ENCODE results near the gene ANGEL1.

The ANGEL1 gene

DNA sequence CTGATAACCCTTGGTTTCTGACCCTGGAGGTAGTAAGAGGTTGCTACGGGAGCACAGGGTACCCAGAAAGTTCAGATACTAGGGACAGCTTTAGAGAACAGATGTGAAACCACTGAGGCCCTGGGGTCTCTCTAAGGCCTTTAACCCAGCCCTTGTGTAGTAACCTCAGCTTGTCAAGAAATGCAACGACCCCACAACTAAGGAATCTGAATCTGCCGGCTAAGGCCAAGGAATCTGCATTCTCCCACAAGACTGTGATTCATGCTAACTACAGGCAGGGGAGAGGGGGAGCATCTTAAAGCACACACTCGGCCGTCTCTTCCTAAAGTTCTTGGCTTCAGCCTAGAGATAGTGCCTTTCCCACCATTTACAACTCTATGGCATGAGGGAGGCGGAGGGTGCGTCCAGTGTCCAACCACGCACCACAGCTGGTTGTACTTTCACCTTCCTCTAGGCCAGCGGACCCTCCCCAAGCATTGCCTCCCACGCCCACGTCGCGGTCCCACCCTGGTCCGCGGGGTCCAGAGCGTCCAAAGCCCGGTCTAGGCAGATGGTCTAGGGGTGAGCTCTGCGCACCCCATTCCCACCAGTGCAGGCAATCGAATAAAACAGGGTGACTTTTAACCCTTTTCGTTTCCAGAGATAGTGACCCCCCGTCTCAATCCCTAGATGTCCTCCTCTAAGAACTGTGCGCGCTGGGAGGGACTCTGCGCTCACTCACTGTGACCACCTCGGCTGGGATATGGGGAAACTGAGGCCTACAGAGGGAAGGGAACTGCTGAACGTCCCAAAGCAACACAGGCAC lies 52.1 kb downstream of the ANGEL1 start:
- TF ChIP-seq ZFP3 (CRISPR knock-in tag; IDR thresholded peaks at IDR 0.05) (no peak), ZFP30 (CRISPR knock-in tag; IDR thresholded peaks at IDR 0.05) (no peak), ZNF70 (CRISPR knock-in tag; IDR thresholded peaks at IDR 0.05) (no peak)
- ATAC-seq = no peak

- TF ChIP-seq OSR1 (CRISPR knock-in tag; IDR thresholded peaks at IDR 0.05) (no peak), TCF4 (CRISPR knock-in tag; IDR thresholded peaks at IDR 0.05; ENCODE audit: borderline replicate concordance) (no peak), ZNF70 (CRISPR knock-in tag; IDR thresholded peaks at IDR 0.05) (no peak), ZC3H10 (CRISPR knock-in tag; IDR thresholded peaks at IDR 0.05) (no peak), ZFP30 (CRISPR knock-in tag; IDR thresholded peaks at IDR 0.05) (no peak), ZNF8 (CRISPR knock-in tag; IDR thresholded peaks at IDR 0.05) (no peak), CSDC2 (CRISPR knock-in tag; IDR thresholded peaks at IDR 0.05) (no peak), BACH2 (CRISPR knock-in tag; IDR thresholded peaks at IDR 0.05; ENCODE audit: borderline replicate concordance) (no peak), PPARA (CRISPR knock-in tag; IDR thresholded peaks at IDR 0.05; ENCODE audit: borderline replicate concordance) (no peak), ZFP3 (CRISPR knock-in tag; IDR thresholded peaks at IDR 0.05) (no peak), TOX (CRISPR knock-in tag; IDR thresholded peaks at IDR 0.05; ENCODE audit: borderline replicate concordance) (no peak), GLIS3 (CRISPR knock-in tag; IDR thresholded peaks at IDR 0.05) (no peak), ARNTL (CRISPR knock-in tag; IDR thresholded peaks at IDR 0.05; ENCODE audit: borderline replicate concordance, low read depth) (no peak), ISL1 (CRISPR knock-in tag; IDR thresholded peaks at IDR 0.05) (no peak)
- TF ChIP-seq, protein P1, sequence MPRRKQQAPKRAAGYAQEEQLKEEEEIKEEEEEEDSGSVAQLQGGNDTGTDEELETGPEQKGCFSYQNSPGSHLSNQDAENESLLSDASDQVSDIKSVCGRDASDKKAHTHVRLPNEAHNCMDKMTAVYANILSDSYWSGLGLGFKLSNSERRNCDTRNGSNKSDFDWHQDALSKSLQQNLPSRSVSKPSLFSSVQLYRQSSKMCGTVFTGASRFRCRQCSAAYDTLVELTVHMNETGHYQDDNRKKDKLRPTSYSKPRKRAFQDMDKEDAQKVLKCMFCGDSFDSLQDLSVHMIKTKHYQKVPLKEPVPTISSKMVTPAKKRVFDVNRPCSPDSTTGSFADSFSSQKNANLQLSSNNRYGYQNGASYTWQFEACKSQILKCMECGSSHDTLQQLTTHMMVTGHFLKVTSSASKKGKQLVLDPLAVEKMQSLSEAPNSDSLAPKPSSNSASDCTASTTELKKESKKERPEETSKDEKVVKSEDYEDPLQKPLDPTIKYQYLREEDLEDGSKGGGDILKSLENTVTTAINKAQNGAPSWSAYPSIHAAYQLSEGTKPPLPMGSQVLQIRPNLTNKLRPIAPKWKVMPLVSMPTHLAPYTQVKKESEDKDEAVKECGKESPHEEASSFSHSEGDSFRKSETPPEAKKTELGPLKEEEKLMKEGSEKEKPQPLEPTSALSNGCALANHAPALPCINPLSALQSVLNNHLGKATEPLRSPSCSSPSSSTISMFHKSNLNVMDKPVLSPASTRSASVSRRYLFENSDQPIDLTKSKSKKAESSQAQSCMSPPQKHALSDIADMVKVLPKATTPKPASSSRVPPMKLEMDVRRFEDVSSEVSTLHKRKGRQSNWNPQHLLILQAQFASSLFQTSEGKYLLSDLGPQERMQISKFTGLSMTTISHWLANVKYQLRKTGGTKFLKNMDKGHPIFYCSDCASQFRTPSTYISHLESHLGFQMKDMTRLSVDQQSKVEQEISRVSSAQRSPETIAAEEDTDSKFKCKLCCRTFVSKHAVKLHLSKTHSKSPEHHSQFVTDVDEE (CRISPR knock-in tag; IDR thresholded peaks at IDR 0.05) = no peak
- TF ChIP-seq, protein P2, sequence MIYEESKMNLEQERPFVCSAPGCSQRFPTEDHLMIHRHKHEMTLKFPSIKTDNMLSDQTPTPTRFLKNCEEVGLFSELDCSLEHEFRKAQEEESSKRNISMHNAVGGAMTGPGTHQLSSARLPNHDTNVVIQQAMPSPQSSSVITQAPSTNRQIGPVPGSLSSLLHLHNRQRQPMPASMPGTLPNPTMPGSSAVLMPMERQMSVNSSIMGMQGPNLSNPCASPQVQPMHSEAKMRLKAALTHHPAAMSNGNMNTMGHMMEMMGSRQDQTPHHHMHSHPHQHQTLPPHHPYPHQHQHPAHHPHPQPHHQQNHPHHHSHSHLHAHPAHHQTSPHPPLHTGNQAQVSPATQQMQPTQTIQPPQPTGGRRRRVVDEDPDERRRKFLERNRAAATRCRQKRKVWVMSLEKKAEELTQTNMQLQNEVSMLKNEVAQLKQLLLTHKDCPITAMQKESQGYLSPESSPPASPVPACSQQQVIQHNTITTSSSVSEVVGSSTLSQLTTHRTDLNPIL (CRISPR knock-in tag; IDR thresholded peaks at IDR 0.05; ENCODE audit: low read depth) = no peak
- TF ChIP-seq, protein P3, sequence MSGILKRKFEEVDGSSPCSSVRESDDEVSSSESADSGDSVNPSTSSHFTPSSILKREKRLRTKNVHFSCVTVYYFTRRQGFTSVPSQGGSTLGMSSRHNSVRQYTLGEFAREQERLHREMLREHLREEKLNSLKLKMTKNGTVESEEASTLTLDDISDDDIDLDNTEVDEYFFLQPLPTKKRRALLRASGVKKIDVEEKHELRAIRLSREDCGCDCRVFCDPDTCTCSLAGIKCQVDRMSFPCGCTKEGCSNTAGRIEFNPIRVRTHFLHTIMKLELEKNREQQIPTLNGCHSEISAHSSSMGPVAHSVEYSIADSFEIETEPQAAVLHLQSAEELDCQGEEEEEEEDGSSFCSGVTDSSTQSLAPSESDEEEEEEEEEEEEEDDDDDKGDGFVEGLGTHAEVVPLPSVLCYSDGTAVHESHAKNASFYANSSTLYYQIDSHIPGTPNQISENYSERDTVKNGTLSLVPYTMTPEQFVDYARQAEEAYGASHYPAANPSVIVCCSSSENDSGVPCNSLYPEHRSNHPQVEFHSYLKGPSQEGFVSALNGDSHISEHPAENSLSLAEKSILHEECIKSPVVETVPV (CRISPR knock-in tag; IDR thresholded peaks at IDR 0.05) = no peak
- ATAC-seq = no peak
These were observed 53.1 kb downstream of the ANGEL1 start for GRCh38 chr14:76759589-76759988.

DNA sequence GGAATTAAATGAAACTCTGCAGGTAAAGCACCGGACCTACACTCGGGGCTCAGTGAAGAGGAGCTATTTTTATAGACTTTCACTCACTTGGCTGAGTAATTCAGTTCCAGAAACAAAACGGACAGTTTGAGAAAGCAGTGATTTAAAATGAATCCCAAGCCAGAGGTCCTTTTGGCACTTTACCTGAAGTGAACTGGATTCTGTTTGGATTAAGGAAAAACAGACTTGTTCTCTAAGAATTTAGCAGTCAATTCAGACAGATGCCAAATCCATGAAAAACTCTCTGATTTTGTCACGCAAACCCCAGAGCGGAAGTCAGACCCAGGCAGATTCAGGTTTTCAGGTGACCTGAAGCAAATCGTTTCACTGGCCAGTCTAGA lies 56.3 kb downstream of the ANGEL1 start:
- no peak for ATAC-seq
- no peak for TF ChIP-seq ZFP3 (CRISPR knock-in tag; IDR thresholded peaks at IDR 0.05)
- TF ChIP-seq, protein P1 (CRISPR knock-in tag; IDR thresholded peaks at IDR 0.05) = no peak
- no peak for TF ChIP-seq POU6F1 (CRISPR knock-in tag; IDR thresholded peaks at IDR 0.05; ENCODE audit: borderline replicate concordance, low read depth)
- TF ChIP-seq SNAI2 (CRISPR knock-in tag; IDR thresholded peaks at IDR 0.05) = no peak
- TF ChIP-seq CSDC2 (CRISPR knock-in tag; IDR thresholded peaks at IDR 0.05) = no peak
- TF ChIP-seq ZNF565 (CRISPR knock-in tag; conservative IDR thresholded peaks at IDR 0.05; ENCODE audit: low read depth) = no peak

Data from SK-N-SH treated with all-trans-retinoic acid at 6 μM for 48 hours (cell line).